Cortex of kidney (tissue), 1 donor: ENCODE measurements around the gene LRRC41.
"Not testable (repeated sequence)": the region's sequence is repeated elsewhere in the genome, so short reads cannot be mapped to it uniquely, and the experiment has no call there.

Experiments used
- DNase-seq: peaks from one replicate; lab custom pipeline; 2025; lab: John Stamatoyannopoulos, UW

Gene LRRC41, protein sequence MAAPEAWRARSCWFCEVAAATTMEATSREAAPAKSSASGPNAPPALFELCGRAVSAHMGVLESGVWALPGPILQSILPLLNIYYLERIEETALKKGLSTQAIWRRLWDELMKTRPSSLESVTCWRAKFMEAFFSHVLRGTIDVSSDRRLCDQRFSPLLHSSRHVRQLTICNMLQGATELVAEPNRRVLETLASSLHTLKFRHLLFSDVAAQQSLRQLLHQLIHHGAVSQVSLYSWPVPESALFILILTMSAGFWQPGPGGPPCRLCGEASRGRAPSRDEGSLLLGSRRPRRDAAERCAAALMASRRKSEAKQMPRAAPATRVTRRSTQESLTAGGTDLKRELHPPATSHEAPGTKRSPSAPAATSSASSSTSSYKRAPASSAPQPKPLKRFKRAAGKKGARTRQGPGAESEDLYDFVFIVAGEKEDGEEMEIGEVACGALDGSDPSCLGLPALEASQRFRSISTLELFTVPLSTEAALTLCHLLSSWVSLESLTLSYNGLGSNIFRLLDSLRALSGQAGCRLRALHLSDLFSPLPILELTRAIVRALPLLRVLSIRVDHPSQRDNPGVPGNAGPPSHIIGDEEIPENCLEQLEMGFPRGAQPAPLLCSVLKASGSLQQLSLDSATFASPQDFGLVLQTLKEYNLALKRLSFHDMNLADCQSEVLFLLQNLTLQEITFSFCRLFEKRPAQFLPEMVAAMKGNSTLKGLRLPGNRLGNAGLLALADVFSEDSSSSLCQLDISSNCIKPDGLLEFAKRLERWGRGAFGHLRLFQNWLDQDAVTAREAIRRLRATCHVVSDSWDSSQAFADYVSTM

DNA sequence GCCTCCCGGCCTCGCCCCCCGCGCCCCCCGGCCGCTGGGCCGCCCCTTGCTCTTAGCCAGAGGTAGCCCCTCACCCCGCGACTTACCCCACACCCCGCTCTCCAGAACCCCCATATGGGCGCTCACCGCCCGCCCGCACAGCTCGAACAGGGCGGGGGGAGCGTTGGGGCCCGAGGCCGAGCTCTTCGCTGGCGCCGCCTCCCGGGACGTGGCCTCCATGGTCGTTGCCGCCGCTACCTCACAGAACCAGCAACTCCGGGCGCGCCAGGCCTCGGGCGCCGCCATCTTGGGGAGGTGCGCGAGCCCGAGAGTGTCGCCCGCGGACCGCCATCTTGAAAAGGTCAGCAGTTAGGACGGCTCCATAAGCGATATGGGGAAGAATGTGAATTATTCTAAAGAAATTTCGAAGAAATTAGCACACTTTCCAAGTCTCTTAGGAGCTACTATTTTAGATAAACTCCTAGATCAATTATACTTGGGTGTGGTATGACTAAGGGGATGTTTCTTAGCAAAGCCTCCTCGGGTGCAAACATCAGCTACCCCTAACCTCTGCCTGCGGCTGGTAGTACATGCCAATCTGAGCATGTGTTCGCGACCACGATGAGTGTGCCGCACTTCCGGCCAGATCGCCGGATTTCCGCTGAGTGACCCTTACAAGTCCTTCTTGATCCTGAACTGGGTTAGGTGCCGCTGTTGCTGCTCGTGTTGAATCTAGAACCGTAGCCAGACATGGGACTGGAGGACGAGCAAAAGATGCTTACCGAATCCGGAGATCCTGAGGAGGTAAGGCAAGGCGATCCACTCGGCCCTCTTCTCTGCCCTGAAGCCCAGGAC is at the start of gene LRRC41, which contains the start of gene UQCRH:
Gene LRRC41, minus strand, starts transcription at position 579 of the 834 bp plus-strand sequence. Its CDS starts 294 bp downstream, at position 285.
Gene UQCRH, plus strand, starts transcription at position 661 of the 834 bp plus-strand sequence. Its CDS starts 69 bp downstream, at position 730.
- DNase-seq, result peak; percentile 53

DNA sequence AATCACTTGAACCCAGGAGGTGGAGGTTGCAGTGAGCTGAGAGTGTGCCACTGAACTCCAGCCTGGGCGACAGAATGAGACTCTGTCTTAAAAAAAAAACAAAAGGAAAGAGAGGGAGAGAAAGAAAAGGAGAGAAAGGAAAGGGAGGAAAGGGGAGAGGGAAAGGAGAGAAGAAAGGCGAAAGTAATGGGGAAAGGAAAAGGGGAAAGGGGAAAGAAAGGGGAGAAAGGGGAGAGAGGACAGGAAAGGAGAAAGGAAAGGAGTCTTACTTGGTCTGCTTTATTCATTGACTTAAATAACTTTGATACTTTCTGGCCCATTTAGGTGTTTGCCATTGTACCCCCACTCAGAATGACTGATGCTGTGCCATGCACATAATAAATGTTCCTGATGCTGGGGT is 48.9 kb upstream of the LRRC41 start:
- DNase-seq, result no peak

DNA sequence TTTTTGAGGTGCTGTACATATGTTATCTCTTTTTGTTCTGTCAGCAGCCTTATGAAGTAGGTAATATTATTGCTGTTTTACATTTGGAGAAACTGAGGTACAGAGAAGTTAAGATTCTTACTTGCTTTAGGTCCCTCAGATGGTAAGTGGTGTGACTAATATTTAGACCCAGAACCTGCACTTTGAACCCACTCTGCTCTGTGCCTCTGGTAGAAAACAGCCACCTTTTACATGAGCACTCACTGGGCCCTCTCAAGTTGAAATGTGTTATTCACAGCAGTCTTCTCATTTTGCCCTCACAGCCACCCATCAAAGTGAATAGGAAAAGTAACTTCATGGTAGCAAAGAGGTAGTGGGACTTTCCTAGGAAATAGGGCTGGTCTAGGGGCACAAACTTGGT is 41.9 kb upstream of the LRRC41 start:
- no peak for DNase-seq

DNA sequence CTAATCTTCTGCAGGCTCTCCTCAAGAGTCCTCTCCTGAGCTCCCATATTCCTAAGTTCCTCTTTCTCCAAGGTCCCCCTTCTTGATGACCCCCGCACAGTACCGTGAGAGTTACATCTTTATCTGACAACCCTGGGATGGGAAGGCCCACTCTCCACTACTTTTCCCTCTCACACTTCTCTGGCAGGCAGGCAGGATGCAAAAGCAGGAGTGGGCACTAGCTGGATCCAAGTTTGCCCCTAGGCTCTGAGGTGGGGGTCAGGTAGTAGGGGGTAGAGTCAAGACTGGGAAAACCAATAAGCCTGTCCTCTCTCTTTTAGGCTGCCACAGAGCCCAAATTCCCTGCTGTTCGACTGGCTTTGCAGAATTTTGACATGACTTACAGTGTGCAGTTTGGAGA is 41.1 kb upstream of the LRRC41 start:
- DNase-seq, result no peak

DNA sequence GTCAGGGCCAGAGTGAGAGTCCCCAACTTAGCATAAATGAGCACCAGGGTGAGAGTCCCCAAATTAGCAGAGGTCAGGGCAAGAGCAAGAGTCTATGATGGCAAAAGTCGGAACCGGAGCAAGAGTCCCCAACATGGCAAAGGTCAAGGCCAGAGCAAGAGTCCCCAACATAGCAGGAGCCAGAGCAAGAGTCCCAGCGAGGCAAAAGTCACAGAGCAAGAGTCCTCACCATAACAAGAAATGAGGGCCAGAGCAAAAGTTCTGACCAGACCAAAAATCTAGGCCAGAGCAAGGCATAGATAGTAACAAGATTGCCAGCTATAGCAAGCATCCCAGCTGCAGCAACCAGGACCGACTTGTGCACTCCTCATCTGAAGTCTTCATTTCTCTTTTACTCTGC is 40.3 kb upstream of the LRRC41 start:
- no peak for DNase-seq

DNA sequence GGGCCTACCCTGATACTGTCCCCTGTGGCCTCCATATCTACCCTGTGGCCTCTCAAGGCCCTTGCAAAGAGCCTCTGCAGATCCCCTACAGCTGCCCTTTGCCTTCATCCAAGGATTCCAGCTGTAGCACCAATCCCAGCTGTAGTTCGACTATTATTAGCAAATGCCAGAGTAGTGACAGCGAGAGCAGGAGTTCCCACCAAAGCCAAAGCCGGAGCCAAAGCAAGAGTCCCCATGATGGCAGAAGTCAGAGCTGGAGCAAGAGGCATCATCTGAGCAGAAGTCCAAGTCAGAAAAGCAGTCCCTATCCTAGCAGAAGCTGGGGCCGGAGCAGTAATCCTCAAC is 39.9 kb upstream of the LRRC41 start:
- DNase-seq, result no peak

DNA sequence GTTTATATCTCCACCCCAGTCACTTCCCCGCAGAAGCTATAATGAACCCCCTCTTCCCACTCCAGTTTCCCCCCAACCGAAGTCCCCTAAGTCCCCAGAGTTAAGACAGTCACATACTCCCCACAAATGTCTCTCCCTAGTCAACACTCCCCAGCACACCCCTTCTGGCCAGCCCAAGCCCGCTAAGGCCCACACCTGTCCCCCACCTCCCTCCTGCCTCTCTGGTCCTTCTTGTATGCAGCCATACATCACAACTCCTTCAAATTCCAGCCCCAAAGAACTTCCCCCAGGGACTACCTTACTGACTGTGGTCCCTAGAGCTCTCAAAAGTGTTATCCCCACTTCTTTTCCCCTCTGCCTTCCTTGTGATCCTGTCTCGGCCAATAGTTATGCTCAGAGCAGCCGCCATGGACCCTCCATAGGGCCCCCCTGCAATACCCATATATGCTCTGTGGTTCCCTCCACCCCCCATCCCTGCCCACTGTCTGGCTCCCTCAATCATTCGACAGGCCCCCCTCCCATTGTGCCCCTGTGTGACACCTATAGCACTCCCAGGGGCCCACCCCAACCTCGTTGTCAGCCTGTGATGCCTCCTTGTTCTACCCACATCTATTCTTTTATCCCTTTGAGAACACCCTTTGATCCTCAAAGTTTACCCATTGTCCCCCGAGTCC is 39.4 kb upstream of the LRRC41 start:
- no peak for DNase-seq

DNA sequence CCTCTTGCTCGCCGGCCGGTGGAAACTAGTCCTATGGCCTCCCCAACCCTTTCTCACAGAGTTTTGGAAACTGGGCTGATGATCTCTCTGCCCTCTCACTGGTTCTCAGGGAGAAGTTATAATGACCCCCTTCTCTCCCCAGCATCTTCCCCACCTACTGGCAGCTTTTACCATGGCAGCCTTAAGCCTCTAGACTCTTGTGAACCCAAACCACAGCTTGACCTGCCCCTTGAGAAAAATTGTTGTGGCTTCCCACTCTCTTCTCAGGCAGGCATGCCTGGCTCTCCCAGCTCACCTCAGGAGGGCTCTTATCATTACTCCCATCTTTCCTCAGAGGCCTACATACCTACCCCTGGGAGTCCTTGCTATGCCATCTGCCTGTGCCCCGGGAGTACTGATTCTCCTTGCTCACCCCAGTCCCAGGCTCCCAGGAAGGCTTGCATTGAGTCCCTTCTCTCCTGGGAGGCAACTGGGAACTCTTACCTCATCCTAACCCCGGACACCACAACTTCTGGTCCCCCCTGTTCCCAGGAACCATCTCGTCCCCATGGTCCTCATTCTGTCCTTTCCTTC is 38.8 kb upstream of the LRRC41 start:
- no peak for DNase-seq

DNA sequence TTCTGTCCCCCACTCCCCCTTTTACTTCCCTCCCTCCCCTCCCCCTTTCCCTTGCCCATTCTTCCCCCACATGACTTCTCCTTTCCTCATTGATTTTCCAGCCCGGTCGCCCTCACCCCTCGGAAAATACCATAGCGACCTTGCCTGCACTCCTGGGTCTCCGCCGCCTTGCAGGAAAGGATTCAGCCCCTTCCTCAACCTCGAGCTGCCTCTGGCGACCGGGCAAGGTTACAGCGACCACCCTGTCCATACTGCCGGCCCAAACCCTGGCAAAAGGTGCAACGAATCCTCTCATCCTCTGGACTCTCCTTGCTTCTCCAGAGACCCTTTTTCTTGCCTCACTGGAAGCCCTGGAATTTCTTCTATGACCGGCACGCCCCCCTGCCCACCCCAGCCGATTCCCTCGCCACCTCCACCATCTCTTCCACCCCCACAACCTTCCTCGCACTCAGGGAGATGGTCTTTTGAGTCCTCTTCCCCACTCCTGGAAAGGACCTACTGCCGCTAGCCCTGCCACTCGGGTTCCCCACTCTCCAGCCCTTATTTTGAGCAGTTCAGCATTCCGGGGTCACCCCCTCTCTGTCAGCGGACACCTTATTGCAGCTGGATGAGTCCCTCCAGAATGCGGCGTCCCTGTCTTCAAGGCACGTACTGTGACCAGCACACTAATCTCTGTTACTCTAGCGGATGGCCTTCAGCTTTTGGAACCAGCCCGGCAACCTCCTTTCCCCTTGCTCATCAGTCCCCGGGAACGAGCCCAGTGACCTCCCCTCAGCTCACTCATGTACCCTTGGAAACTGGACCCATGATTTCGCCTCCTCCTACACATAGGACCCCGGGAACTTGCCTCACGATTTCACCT is 38.0 kb upstream of the LRRC41 start:
- no peak for DNase-seq

DNA sequence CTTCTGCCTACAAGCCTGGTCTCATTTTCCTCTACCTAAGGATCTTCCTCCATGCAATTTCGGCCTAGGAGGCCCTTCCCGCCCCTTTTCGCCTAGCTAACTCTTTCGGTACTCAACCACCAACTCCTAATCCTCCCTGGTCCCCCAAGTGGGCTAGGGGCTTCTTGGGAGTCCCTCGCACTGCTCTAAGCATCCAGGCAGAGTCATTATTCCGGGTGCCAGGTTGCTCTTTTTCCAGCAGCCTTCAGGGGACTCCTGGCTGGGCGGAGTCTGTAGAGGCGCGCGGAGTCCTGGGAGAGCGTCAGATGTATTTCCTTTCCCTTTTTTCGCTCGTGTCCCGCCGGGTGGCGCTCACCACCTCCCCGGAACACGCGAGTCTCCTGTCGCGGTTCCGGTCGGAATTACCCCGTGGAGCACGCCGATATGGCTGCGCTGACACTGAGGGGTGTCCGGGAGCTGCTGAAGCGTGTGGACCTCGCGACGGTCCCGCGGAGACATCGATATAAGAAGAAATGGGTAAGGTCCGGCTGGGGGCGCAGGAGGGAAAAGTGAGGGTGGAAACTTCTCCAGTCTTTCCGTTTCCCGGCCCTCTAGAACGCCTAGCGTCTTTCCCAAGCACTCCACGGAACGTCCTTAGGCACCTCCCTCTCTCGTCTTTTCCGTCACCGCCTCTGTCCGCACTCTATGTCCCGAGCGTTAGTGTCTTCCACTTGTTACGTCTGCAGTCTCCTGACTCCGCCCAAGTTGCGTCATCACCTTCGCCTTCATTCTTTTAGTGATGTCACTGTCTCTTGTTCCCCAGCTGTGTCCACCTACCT is 37.2 kb upstream of the LRRC41 start, which contains the start of gene NSUN4:
Gene NSUN4, plus strand, starts transcription at position 404 of the 818 bp plus-strand sequence. Its CDS starts 20 bp downstream, at position 424.
- peak; percentile 51 for DNase-seq

DNA sequence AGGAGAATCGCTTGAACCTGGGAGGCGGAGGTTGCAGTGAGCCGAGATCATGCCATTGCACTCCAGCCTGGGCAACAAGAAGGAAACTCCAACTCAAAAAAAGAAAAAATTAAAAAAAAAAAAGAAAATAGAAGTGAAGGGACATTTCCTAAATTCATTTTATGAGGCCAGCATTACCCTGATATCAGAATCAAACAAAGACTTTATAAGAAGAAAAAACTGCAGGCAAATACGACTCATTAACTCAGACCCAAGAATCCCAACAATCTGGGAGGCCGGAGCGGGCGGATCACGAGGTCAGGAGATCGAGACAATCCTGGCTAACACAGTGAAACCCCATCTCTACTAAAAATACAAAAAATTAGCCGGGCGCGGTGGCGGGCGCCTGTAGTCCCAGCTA is 34.0 kb upstream of the LRRC41 start:
- not testable (repeated sequence) for DNase-seq

DNA sequence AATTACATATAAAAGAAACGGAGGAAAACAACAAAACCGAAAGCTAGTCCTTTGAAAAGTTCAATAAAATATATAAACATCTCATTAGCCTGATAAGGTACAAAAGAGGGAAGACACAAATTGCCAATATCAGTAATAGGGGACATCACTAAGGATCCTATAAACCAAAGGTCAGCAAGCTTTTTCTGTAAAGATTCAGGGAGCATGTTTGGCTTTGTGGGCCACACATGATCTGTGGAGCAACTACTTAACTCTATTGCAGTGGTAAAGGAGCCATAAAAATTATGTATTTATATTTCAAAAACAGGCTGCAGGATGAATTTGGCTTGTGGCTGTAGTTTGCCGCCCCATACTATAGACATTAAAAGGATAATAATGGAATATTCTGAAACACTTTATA is 31.7 kb upstream of the LRRC41 start:
- DNase-seq, result no peak

DNA sequence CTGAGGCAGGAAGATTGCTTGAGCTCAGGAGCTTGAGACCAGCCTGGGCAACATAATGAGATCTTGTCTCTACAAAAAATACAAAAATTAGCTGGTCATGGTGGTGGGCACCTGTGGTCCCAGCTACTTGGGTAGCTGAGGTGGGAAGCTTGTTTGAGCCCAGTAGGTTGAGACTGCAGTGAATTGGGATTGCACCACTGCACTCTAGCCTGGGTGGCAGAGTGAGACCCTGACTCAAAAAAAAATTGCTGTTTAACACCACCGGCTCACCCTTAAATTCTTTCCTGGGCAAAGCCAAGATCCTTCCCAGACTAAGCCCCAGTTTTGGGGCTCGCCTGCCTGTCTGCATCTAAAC is 30.6 kb upstream of the LRRC41 start:
- DNase-seq, result no peak

DNA sequence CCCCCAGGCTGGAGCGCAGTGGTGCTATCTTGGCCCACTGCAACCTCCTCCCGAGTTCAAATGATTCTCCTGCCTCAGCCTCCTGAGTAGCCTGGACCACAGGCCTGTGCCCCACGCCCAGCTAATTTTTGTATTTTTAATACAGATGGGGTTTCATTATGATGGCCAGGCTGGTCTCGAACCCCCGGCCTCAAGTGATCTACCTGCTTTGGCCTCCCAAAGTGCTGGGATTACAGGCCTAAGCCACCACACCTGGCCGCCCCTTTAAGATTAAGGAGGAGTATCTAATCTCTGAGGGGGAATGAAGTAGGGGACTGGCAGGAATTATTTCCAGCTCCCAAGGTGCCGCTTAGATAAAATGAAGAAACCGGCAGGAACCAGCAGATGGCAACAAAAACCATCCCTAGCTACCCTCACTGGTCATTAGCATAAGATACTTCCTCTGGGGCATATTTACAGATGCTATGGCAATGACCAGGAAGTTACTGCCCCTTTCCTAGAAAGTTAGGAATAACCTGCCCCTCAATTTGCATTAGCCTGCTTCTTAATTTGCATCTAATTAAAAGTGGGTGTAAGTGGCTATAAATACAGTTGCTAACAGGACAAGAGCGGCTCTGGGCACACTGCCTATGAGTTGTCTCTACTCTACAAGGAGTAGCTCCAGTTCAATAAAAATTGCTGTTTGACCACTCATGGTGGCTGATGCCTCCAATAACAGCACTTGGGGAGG is 30.0 kb upstream of the LRRC41 start:
- DNase-seq, result no peak

DNA sequence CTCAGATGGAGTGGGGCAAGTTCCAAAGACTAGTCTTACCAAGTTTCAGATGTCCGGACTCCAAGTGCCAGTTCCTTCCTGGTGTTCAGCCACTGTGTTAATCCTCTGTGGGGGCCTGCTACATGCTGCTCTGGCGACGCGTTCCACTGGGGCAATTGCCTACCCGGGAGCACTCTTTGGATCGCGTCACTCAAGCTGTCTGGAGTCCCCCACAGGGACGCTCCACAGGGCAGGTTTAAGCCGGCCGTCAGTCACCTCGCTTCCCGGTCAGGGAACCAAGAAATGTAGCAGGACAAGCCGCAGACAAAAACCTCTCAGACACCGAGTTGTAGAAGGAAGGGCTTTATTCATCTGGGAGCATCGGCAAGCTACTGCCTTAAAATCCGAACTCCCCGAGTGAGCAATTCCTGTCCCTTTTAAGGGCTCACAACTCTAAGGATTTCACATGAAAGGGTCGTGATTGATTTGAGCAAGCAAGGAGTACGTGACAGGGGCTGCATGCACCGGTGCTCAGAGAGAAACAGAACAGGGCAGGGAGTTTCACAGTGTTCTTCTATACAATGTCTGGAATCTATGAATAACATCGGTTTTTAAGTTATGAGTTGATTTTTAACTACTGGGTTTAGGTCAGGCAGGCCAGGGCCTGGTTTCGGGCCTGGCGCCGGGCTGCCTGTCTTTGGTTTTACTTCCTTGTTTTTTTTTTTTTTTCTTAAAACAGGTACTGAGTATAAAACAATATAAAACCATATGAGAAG is 28.5 kb upstream of the LRRC41 start:
- not testable (repeated sequence) for DNase-seq

DNA sequence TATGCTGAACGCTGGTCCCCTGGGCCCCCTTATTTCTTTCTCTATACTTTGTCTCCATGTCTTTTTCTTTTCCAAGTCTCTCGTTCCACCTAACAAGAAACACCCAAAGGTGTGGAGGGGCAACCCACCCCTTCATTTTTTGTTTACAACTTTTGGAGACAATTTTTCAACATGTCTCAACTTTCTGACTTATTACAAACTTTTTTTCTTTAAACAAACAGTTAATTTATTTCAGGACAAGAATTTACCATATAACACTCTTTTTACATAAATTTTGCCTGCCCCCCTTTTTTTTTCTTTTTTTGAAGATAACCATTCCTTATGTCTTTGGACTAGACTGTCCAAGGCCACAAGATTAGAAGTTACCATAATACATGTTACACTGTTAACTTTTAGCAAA is 27.0 kb upstream of the LRRC41 start:
- not testable (repeated sequence) for DNase-seq

DNA sequence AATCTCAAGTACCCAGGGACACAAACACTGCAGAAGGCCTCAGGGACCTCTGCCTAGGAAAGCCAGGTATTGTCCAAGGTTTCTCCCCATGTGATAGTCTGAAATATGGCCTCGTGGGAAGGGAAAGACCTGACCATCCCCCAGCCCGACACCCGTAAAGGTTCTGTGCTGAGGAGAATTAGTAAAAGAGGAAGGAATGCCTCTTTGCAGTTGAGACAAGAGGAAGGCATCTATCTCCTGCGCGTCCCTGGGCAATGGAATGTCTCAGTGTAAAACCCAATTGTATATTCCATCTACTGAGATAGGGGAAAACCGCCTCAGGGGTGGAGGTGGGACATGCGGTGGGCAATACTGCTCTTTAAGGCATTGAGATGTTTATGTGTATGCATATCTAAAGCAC is 26.4 kb upstream of the LRRC41 start:
- DNase-seq, result not testable (repeated sequence)

DNA sequence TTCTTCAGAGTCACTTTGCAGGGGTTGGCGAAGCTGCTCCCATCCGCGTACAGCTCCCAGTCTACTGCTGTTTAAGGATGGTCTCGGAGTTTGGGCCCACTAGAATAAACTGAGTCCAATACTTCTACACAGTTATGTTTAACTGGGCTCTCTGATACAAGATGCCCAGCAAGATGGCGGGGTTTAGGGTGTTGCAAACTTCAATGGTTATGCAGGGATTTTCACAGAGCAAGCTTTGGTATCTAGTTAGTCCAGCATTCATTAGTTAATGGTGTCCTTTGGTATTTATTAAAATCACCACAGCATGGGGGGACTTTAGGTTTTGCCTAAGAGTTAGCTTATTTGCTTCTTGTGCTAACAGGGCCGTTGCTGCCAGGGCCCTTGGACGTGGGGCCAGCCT is 24.8 kb upstream of the LRRC41 start:
- not testable (repeated sequence) for DNase-seq
